HCT116 (cell line): ENCODE results near the gene SYAP1. TPM values are rescaled to one million over a fixed set of nuclear protein-coding genes. Genes with fewer than 3 reads are reported as not detected.

Source experiments
- ATAC-seq: fragments of 200-7000 bp; cut with Tn5 transposase; 2 replicates; pipeline ENCODE4 v1.9.1; 2020; ENCODE audit warnings: mild to moderate bottlenecking, moderate library complexity
- BruUV-seq: library from RNA; stranded (reverse); fragments of 400-500 nt; replicated peaks from 2 replicates; lab custom pipeline; 2021; lab: Mats Ljungman, UMichigan
- CTCF ChIA-PET: fragments of 300-600 bp; sonication (Branson Sonifier 250); formaldehyde crosslinking; loops from one replicate; lab custom pipeline; 2021; ENCODE audit warnings: antibody characterized with exemption; lab: Charles Lee
- POLR2A ChIA-PET: fragments of 300-600, 350-600 bp; sonication (Branson Sonifier 250); formaldehyde crosslinking; loops from one replicate; lab custom pipeline; 2021; ENCODE audit warnings: antibody characterized with exemption; lab: Charles Lee
- RAD21 ChIA-PET, 2 experiments: fragments of 300-600 bp; sonication (Branson Sonifier 250); formaldehyde crosslinking; loops; one replicate each; lab custom pipeline; 2023; ENCODE audit warnings: low total read pairs in 2 of 2; ENCODE audit not compliant: uncharacterized antibody in 2 of 2, unreplicated experiment in 2 of 2, low non-redundant PET in 1 of 2; lab: Charles Lee
- DNase-seq: peaks from one replicate; pipeline ENCODE4 v3.0.0-alpha.2; 2010; ENCODE audit warnings: low read depth, low spot score
- H2AFZ ChIP-seq: fragments of 200-600 bp; shearing (Covaris generic), sonication (generic); 2 replicates; pipeline ENCODE4 v1.6.1; 2017; ENCODE audit warnings: low read depth, mixed run types, mixed read lengths, antibody characterized with exemption, low read length; ENCODE audit not compliant: poor library complexity, severe bottlenecking
- H3K27ac ChIP-seq: 2 replicates; pipeline ENCODE4 v1.5.1; 2012; ENCODE audit warnings: low read depth, low read length
- H3K27me3 ChIP-seq: fragments of 200-600 bp; sonication (generic); 2 replicates; pipeline ENCODE4 v1.6.1; 2016; ENCODE audit warnings: mixed run types, low read length, mixed read lengths; ENCODE audit not compliant: insufficient read depth
- H3K36me3 ChIP-seq, 2 experiments: fragments of 200-500 bp in 1 of 2; fragments of 200-600 bp in 1 of 2; sonication (Bioruptor generic) in 1 of 2; sonication (generic) in 1 of 2; 2 replicates each; pipeline versions ENCODE4 v1.5.1 to v1.6.1; 2014 to 2016; ENCODE audit warnings: low read length in 2 of 2, inconsistent platforms in 1 of 2, mixed read lengths in 1 of 2, mixed run types in 1 of 2; ENCODE audit not compliant: insufficient read depth in 2 of 2, control insufficient read depth in 1 of 2
- H3K4me1 ChIP-seq, 2 experiments: fragments of 200-600 bp in 1 of 2; sonication (generic) in 1 of 2; 2 replicates each; pipeline versions ENCODE4 v1.5.1 to v1.6.1; 2012 to 2017; ENCODE audit warnings: low read length in 2 of 2, inconsistent platforms in 1 of 2, mild to moderate bottlenecking in 1 of 2, mixed read lengths in 1 of 2, mixed run types in 1 of 2, moderate library complexity in 1 of 2; ENCODE audit not compliant: insufficient read depth in 2 of 2, control insufficient read depth in 1 of 2
- H3K4me2 ChIP-seq: fragments of 200-600 bp; sonication (generic); 2 replicates; pipeline ENCODE4 v1.6.1; 2017; ENCODE audit warnings: mixed run types, low read length, mixed read lengths
- H3K4me3 ChIP-seq, 2 experiments: fragments of 200-600 bp in 1 of 2; sonication (generic) in 1 of 2; replicated peaks in 1 of 2; 2 replicates each; pipeline ENCODE4 v1.5.1; 2011 to 2016; ENCODE audit warnings: low read length in 2 of 2, control low read depth in 1 of 2, low read depth in 1 of 2, mild to moderate bottlenecking in 1 of 2, mixed read lengths in 1 of 2, mixed run types in 1 of 2
- H3K79me2 ChIP-seq: fragments of 200-600 bp; sonication (generic); 2 replicates; pipeline ENCODE4 v1.6.1; 2017; ENCODE audit warnings: mild to moderate bottlenecking, mixed run types, low read length, moderate library complexity, mixed read lengths; ENCODE audit not compliant: insufficient read depth
- H3K9ac ChIP-seq: fragments of 200-600 bp; sonication (generic); 2 replicates; pipeline ENCODE4 v1.6.1; 2016; ENCODE audit warnings: low read length, mixed read lengths
- H3K9me2 ChIP-seq: fragments of 200-600 bp; sonication (generic), shearing (Covaris generic); 2 replicates; pipeline ENCODE4 v1.6.1; 2017; ENCODE audit warnings: mixed run types, mild to moderate bottlenecking, moderate library complexity; ENCODE audit not compliant: insufficient read depth
- H3K9me3 ChIP-seq, 2 experiments: fragments of 200-500 bp in 1 of 2; fragments of 200-600 bp in 1 of 2; sonication (Bioruptor generic) in 1 of 2; sonication (generic) in 1 of 2; 2 replicates each; pipeline ENCODE4 v1.6.1; 2014 to 2017; ENCODE audit warnings: low read length in 2 of 2, mixed read lengths in 2 of 2, inconsistent platforms in 1 of 2, low read depth in 1 of 2, mild to moderate bottlenecking in 1 of 2, mixed run types in 1 of 2, moderate library complexity in 1 of 2; ENCODE audit not compliant: control insufficient read depth in 1 of 2, insufficient read depth in 1 of 2
- H4K20me1 ChIP-seq: fragments of 200-600 bp; sonication (generic), shearing (Covaris generic); 2 replicates; pipeline ENCODE4 v1.6.1; 2017; ENCODE audit warnings: mixed run types, mild to moderate bottlenecking, moderate library complexity; ENCODE audit not compliant: insufficient read depth
- CBX3 ChIP-seq: IDR thresholded peaks from 2 replicates; pipeline ENCODE4 v1.6.1; 2012; ENCODE audit warnings: low read depth
- EGR1 ChIP-seq: IDR thresholded peaks from 2 replicates; pipeline ENCODE4 v1.6.1; 2012; ENCODE audit warnings: low read depth
- EZH2 ChIP-seq: fragments of 200-600 bp; sonication (generic); IDR thresholded peaks from 2 replicates; pipeline ENCODE4 v1.6.1; 2017; ENCODE audit warnings: antibody characterized with exemption, mixed run types
- EZH2phosphoT487 ChIP-seq: fragments of 200-600 bp; IDR thresholded peaks from 2 replicates; pipeline ENCODE4 v1.6.1; 2018; ENCODE audit warnings: antibody characterized with exemption, borderline replicate concordance
- FOSL1 ChIP-seq: IDR thresholded peaks from 2 replicates; pipeline ENCODE4 v1.6.1; 2012; ENCODE audit warnings: low read depth
- POLR2AphosphoS5 ChIP-seq: IDR thresholded peaks from 2 replicates; pipeline ENCODE4 v1.6.1; 2011; ENCODE audit warnings: mild to moderate bottlenecking, low read depth, low read length, moderate library complexity
- REST ChIP-seq: IDR thresholded peaks from 2 replicates; pipeline ENCODE4 v1.6.1; 2012; ENCODE audit warnings: low read depth
- ZFX ChIP-seq: fragments of 450-650 bp; IDR thresholded peaks from 2 replicates; pipeline ENCODE4 v1.6.1; 2017
- intact Hi-C: fragments of 100-400 bp; cut with micrococcal nuclease; formaldehyde crosslinking; loops from 2 replicates; pipeline ENCODE4 v1.10.0; 2022
- total RNA-seq: library from RNA; stranded (reverse); gene quantifications from one replicate; pipeline ENCODE4 v1.2.1, GENCODE V29; 2021; ENCODE audit not compliant: unreplicated experiment
- TF ChIP-seq, protein P1 (sequence below), 3 experiments: fragments of 200-600 bp in 1 of 3; sonication (generic) in 1 of 3; IDR thresholded peaks in 2 of 3; conservative IDR thresholded peaks in 1 of 3; 2 replicates each; pipeline ENCODE4 v1.5.1; 2012 to 2017; ENCODE audit warnings: low read depth in 2 of 3, low read length in 2 of 3, antibody characterized with exemption in 1 of 3, borderline replicate concordance in 1 of 3, control low read depth in 1 of 3, mild to moderate bottlenecking in 1 of 3, mixed read lengths in 1 of 3, mixed run types in 1 of 3, moderate library complexity in 1 of 3; ENCODE audit not compliant: insufficient read depth in 1 of 3

SYAP1 gene
- total RNA-seq, 1 experiment from 2014 or later: 24.8 TPM

DNA sequence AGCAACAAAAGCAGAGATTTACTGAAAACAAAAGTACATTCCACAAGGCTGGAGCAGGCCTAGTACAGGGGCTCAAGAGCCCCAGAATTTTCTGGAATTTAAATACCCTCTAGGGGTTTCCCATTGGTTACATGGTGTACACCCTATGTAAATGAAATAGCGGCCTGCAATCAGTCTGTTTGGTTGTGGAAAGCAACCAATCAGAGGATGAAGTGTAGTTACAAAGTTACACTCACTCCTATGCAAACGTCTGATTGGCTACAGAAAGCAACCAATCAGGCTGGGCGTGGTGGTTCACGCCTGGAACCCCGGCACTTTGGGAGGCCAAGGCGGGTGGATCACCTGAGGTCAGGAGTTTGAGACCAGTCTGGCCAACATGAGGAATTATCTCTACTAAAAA, 53.0 kb downstream of the SYAP1 start:
- RAD21 ChIA-PET: no interaction called here

More for the DNA sequence above, 53.0 kb downstream of the SYAP1 start:
- DNase-seq (peak; percentile 33), ATAC-seq (peak; percentile 59)
- Histone ChIP-seq H3K79me2 (no peaks in the 10 kb centered on the region), H3K27me3 (no peaks in the 10 kb centered on the region), H3K36me3 (no peaks in the 10 kb centered on the region), H3K9me2 (no peaks in the 10 kb centered on the region), H4K20me1 (no peaks in the 10 kb centered on the region), H3K9me3 (no peaks in the 10 kb centered on the region), H3K4me3 (no peak overlapping the region), H3K9ac (no peak overlapping the region), H2AFZ (no peak overlapping the region), H3K27ac (peak overlapping the region; percentile 59; the same call in 1 of the 2 replicates), H3K4me1 (peaks cover 3 to 24% of the 10 kb centered on the region in 2 experiments; a peak in 3 of 4 replicates), H3K4me2 (peak overlapping the region; percentile 44)
- intact Hi-C loops: no loop called here
- no TSS peak for BruUV-seq
- TF ChIP-seq, protein P1, sequence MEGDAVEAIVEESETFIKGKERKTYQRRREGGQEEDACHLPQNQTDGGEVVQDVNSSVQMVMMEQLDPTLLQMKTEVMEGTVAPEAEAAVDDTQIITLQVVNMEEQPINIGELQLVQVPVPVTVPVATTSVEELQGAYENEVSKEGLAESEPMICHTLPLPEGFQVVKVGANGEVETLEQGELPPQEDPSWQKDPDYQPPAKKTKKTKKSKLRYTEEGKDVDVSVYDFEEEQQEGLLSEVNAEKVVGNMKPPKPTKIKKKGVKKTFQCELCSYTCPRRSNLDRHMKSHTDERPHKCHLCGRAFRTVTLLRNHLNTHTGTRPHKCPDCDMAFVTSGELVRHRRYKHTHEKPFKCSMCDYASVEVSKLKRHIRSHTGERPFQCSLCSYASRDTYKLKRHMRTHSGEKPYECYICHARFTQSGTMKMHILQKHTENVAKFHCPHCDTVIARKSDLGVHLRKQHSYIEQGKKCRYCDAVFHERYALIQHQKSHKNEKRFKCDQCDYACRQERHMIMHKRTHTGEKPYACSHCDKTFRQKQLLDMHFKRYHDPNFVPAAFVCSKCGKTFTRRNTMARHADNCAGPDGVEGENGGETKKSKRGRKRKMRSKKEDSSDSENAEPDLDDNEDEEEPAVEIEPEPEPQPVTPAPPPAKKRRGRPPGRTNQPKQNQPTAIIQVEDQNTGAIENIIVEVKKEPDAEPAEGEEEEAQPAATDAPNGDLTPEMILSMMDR (IDR thresholded peaks at IDR 0.05 in 2 of 3, conservative IDR thresholded peaks at IDR 0.05 in 1 of 3; ENCODE audit: borderline replicate concordance in 1 of 3, insufficient read depth in 1 of 3, low read depth in 2 of 3, low read length in 2 of 3): no peak
- TF ChIP-seq CBX3 (no peak), REST (no peak), FOSL1 (no peak), EGR1 (no peak), POLR2AphosphoS5 (no peak), ZFX (no peak), EZH2phosphoT487 (no peak), EZH2 (no peak)
- POLR2A ChIA-PET: interaction anchor here (1.1 to 2.2 kb wide), 5 partner anchors 11 to 200 kb away, joined by 3 to 41 read pairs (median 6); partner anchors contain the start of genes SYAP1 and TXLNG
- CTCF ChIA-PET: no interaction called here
